Effector memory CD4-positive, alpha-beta T cell (primary cell): ENCODE data around the gene HPCAL1.

Experiments used
- DNase-seq, 3 donors: peaks; one replicate each; pipeline ENCODE4 v3.0.0-alpha.2; 2020
- H3K27ac ChIP-seq: 2 replicates; pipeline ENCODE4 v1.7.0; 2013; ENCODE audit warnings: mild to moderate bottlenecking, low read length, moderate library complexity; ENCODE audit not compliant: insufficient read depth, poor library complexity, severe bottlenecking
- H3K27me3 ChIP-seq: replicated peaks from 2 replicates; pipeline ENCODE4 v1.7.0; 2013; ENCODE audit warnings: mild to moderate bottlenecking, low read length; ENCODE audit not compliant: insufficient read depth, control insufficient read depth, poor library complexity, severe bottlenecking
- H3K36me3 ChIP-seq: 2 replicates; pipeline ENCODE4 v1.7.0; 2013; ENCODE audit warnings: mild to moderate bottlenecking, low read length, moderate library complexity; ENCODE audit not compliant: control insufficient read depth, insufficient read depth
- H3K4me1 ChIP-seq: 2 replicates; pipeline ENCODE4 v1.7.0; 2013; ENCODE audit warnings: low read length, mild to moderate bottlenecking; ENCODE audit not compliant: control insufficient read depth, insufficient read depth, poor library complexity, severe bottlenecking
- H3K4me3 ChIP-seq: 2 replicates; pipeline ENCODE4 v1.7.0; 2013; ENCODE audit warnings: low read length, low read depth, mild to moderate bottlenecking; ENCODE audit not compliant: insufficient read depth, poor library complexity, severe bottlenecking
- H3K9me3 ChIP-seq: 2 replicates; pipeline ENCODE4 v1.7.0; 2013; ENCODE audit warnings: mild to moderate bottlenecking, low read length, moderate library complexity; ENCODE audit not compliant: control insufficient read depth

The HPCAL1 gene

GRCh38 chr2:10471046-10471571 is 168.4 kb downstream of the HPCAL1 start:
- no peak for DNase-seq
- Histone ChIP-seq H3K4me3 (no peak overlapping the region), H3K4me1 (no peaks in the 10 kb centered on the region), H3K27me3 (no peaks in the 10 kb centered on the region), H3K9me3 (no peaks in the 10 kb centered on the region), H3K27ac (no peak overlapping the region), H3K36me3 (no peaks in the 10 kb centered on the region)

GRCh38 chr2:10471955-10472354 is 169.3 kb downstream of the HPCAL1 start:
- no peaks in the 10 kb centered on the region for H3K36me3 ChIP-seq
- H3K4me3 ChIP-seq: no peak overlapping the region
- no peaks in the 10 kb centered on the region for H3K27me3 ChIP-seq
- DNase-seq: no peak
- no peak overlapping the region for H3K27ac ChIP-seq
- H3K9me3 ChIP-seq: no peaks in the 10 kb centered on the region
- no peaks in the 10 kb centered on the region for H3K4me1 ChIP-seq

GRCh38 chr2:10473121-10473756 is 170.5 kb downstream of the HPCAL1 start:
- H3K36me3 ChIP-seq: no peaks in the 10 kb centered on the region
- H3K4me3 ChIP-seq: no peak overlapping the region
- no peak overlapping the region for H3K27ac ChIP-seq
- H3K9me3 ChIP-seq: no peaks in the 10 kb centered on the region
- DNase-seq: no peak
- H3K27me3 ChIP-seq: no peaks in the 10 kb centered on the region
- no peaks in the 10 kb centered on the region for H3K4me1 ChIP-seq

GRCh38 chr2:10475221-10475722 is 172.6 kb downstream of the HPCAL1 start:
- H3K9me3 ChIP-seq: no peaks in the 10 kb centered on the region
- H3K4me1 ChIP-seq: no peaks in the 10 kb centered on the region
- no peak overlapping the region for H3K27ac ChIP-seq
- H3K4me3 ChIP-seq: no peak overlapping the region
- no peak for DNase-seq
- H3K36me3 ChIP-seq: no peaks in the 10 kb centered on the region
- H3K27me3 ChIP-seq: no peaks in the 10 kb centered on the region

- no peak overlapping the region for H3K27ac ChIP-seq
- DNase-seq: no peak
- no peaks in the 10 kb centered on the region for H3K27me3 ChIP-seq
- H3K36me3 ChIP-seq: no peaks in the 10 kb centered on the region
- no peaks in the 10 kb centered on the region for H3K9me3 ChIP-seq
- H3K4me3 ChIP-seq: no peak overlapping the region
- no peaks in the 10 kb centered on the region for H3K4me1 ChIP-seq
These were observed 173.3 kb downstream of the HPCAL1 start for GRCh38 chr2:10475811-10476660.

GRCh38 chr2:10476723-10477442 is 174.2 kb downstream of the HPCAL1 start:
- Histone ChIP-seq H3K4me1 (no peaks in the 10 kb centered on the region), H3K27ac (no peak overlapping the region), H3K9me3 (no peaks in the 10 kb centered on the region), H3K36me3 (no peaks in the 10 kb centered on the region), H3K27me3 (no peaks in the 10 kb centered on the region), H3K4me3 (no peak overlapping the region)
- no peak for DNase-seq
